Measurements from ENCODE around the gene ACAA1. TPM values are rescaled to one million over a fixed set of nuclear protein-coding genes. Genes with fewer than 3 reads are reported as not detected.

ACAA1 gene
- total and polyA plus RNA-seq, 9 of the 15 experiments (the other 6 are each of a cell fraction or from before 2014, with no cell fraction given) = 4.0 to 88.9 (median 57.2) TPM

GRCh38 chr3:38136777-38137614 is at the start of gene ACAA1 (continued):
- TF ChIP-seq ZNF431 (CRISPR knock-in tag; IDR thresholded peaks at IDR 0.05) (no peak), ZNF639 (CRISPR knock-in tag; conservative IDR thresholded peaks at IDR 0.05 in 1 of 2, IDR thresholded peaks at IDR 0.05 in 1 of 2) (no peak), CREB1 (IDR thresholded peaks at IDR 0.05) (no peak; the same call in 1 of the 2 replicates), CREB1 (CRISPR knock-in tag; IDR thresholded peaks at IDR 0.05) (peak; percentile 61), CBFA2T3 (IDR thresholded peaks at IDR 0.05) (no peak), ZNF124 (CRISPR knock-in tag; IDR thresholded peaks at IDR 0.05) (no peak), BDP1 (IDR thresholded peaks at IDR 0.05; ENCODE audit: insufficient read depth, insufficient read length) (no peak), KDM4B (IDR thresholded peaks at IDR 0.05; ENCODE audit: borderline replicate concordance in 2 of 2, low read depth in 1 of 2) (no peak), ZNF174 (CRISPR knock-in tag; IDR thresholded peaks at IDR 0.05) (no peak), REST (IDR thresholded peaks at IDR 0.05; ENCODE audit: borderline replicate concordance) (peak; percentile 56), REST (CRISPR knock-in tag; IDR thresholded peaks at IDR 0.05; ENCODE audit: low read depth) (peak; percentile 71), ZNF609 (CRISPR knock-in tag; IDR thresholded peaks at IDR 0.05; ENCODE audit: borderline replicate concordance) (no peak), ZNF445 (CRISPR knock-in tag; IDR thresholded peaks at IDR 0.05; ENCODE audit: low read depth) (no peak)

Measured in K562 (cell line).